ENCODE results near the gene CHI3L1. TPM values are rescaled to one million over a fixed set of nuclear protein-coding genes. Genes with fewer than 3 reads are reported as not detected.
"Not testable (repeated sequence)": the region's sequence is repeated elsewhere in the genome, so short reads cannot be mapped to it uniquely, and the experiment has no call there.

Gene CHI3L1
- total RNA-seq (0.15 TPM in 1 of 2 replicates, not detected in the other), polyA plus RNA-seq (not detected in 2 replicates), polyA minus RNA-seq (not detected in 2 replicates)
- total RNA-seq (2013): 0.07 TPM

DNA sequence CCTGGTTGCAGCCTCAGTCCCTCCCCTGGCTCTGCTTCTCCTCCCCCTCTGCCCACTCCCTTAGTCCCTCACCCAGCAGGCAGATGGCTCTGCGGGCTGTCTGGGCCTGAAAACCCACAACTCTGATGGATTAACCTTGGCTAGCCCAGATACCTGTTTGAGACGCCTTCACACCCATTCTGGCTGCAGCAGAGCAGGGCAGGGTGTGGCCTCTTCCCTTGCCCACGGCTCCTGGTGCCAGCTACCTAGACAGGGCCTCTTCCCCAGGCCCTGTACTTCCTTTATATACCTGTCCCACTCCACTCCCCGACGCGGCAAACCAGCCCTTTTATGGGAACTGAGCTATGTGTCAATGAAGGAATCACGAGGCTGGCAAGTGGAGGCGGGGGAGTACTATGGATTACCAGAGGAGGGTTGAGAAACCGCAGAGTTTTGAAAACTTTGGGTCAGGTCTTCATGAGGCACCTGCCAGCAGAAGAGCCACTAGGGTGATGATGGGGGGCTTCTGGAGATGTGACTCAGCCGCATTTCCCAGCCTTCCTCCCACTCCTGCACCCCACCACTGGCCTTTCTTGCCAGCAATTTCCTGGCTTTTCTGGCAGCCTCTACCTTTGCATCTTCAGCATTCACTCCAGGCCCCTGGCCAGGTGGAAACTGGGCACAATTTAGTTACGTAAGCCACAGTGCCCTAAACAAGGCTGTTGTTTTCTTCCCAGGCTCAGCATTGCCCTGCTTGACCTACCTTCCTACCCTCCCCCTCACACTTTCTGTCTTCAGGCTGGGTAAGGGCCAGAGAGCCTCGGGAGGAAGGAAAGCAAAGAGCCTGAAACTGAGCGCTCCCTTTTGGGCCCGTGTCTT lies at the start of gene CHI3L1:
TSS of gene CHI3L1 (minus strand) at position 259 of the 858 bp plus-strand sequence. CDS start at position 178, 81 bp downstream.
- DNase-seq (no peak), ATAC-seq (ENCODE audit: low read depth) (no peak)
- H4K20me1 ChIP-seq (ENCODE audit: control insufficient read depth, insufficient read depth, low read length, poor library complexity, severe bottlenecking): no peaks in the 10 kb centered on the region
- H3K4me2 ChIP-seq (replicated peaks; ENCODE audit: low read depth, low read length, poor library complexity, severe bottlenecking): no peak within 1 kb of the TSS
- intact Hi-C loops (cut with micrococcal nuclease): no loop called here
- H2AFZ ChIP-seq (ENCODE audit: insufficient read depth, low read depth, low read length, poor library complexity, severe bottlenecking): no peak within 1 kb of the TSS
- 39% methylated on average over 8 of the region's 14 CpGs for WGBS (ENCODE audit: insufficient coverage)
- Mint-ChIP-seq H3K9me3 (ENCODE audit: insufficient read depth) (no peaks in the 10 kb centered on the region), H3K4me3 (no peak within 1 kb of the TSS), H3K4me1 (no peaks in the 10 kb centered on the region), H3K27ac (no peak within 1 kb of the TSS), H3K27me3 (peaks cover 20% of the 10 kb centered on the region)
- no peaks in the 10 kb centered on the region for H3K79me2 ChIP-seq (ENCODE audit: control insufficient read depth, insufficient read depth, low read length)
- no peaks in the 10 kb centered on the region for H3K36me3 ChIP-seq (replicated peaks in 1 of 2; ENCODE audit: control extremely low read depth in 1 of 2, control insufficient read depth in 1 of 2, extremely low read depth in 1 of 2, insufficient read depth in 2 of 2, low read length in 1 of 2)
- POLR2A ChIA-PET: no interaction called here
- TF ChIP-seq EZH2 (IDR thresholded peaks at IDR 0.05; ENCODE audit: borderline replicate concordance, insufficient read depth, low read depth, low read length, poor library complexity, severe bottlenecking): no peak
- TF ChIP-seq, protein P1, sequence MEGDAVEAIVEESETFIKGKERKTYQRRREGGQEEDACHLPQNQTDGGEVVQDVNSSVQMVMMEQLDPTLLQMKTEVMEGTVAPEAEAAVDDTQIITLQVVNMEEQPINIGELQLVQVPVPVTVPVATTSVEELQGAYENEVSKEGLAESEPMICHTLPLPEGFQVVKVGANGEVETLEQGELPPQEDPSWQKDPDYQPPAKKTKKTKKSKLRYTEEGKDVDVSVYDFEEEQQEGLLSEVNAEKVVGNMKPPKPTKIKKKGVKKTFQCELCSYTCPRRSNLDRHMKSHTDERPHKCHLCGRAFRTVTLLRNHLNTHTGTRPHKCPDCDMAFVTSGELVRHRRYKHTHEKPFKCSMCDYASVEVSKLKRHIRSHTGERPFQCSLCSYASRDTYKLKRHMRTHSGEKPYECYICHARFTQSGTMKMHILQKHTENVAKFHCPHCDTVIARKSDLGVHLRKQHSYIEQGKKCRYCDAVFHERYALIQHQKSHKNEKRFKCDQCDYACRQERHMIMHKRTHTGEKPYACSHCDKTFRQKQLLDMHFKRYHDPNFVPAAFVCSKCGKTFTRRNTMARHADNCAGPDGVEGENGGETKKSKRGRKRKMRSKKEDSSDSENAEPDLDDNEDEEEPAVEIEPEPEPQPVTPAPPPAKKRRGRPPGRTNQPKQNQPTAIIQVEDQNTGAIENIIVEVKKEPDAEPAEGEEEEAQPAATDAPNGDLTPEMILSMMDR (IDR thresholded peaks at IDR 0.05): no peak
- H3K4me3 ChIP-seq (ENCODE audit: control extremely low read depth in 1 of 5, extremely low read depth in 1 of 5, insufficient read depth in 1 of 5, low read depth in 2 of 5, low read length in 4 of 5): no peak within 1 kb of the TSS
- H3K9ac ChIP-seq (ENCODE audit: low read length): no peak within 1 kb of the TSS
- CTCF ChIA-PET: no interaction called here
- peaks cover 0 to 5% (median 0%) of the 10 kb centered on the region in 4 experiments for H3K27me3 ChIP-seq (replicated peaks in 1 of 4; ENCODE audit: control extremely low read depth in 1 of 4, control insufficient read depth in 3 of 4, insufficient read depth in 4 of 4, low read length in 3 of 4)
- no peaks in the 10 kb centered on the region for H3K9me3 ChIP-seq (ENCODE audit: control extremely low read depth in 1 of 3, control insufficient read depth in 2 of 3, insufficient read depth in 1 of 3, low read length in 2 of 3)
- H3K27ac ChIP-seq (ENCODE audit: low read length in 2 of 2): no peak within 1 kb of the TSS
- no peaks in the 10 kb centered on the region for H3K4me1 ChIP-seq (ENCODE audit: control insufficient read depth in 2 of 2, insufficient read depth in 2 of 2, low read length in 2 of 2)

DNA sequence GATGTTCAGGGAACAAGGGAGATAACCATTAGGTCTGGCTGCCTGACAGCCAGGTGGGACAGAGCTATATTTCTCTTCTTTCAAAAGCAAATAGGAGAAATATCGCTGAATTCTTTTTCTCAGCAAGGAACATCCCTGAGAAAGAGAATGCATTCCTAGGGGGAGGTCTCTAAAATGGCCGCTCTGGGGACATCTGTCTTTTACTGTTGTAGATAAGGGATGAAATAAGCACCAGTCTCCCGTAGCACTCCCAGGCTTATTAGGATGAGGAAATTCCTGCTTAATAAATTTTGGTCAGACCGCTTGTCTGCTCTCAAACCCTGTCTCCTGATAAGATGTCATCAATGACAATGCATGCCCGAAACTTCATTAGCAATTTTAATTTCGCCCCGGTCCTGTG lies 48.4 kb upstream of the CHI3L1 start:
- H3K36me3 ChIP-seq (replicated peaks in 1 of 2; ENCODE audit: control extremely low read depth in 1 of 2, control insufficient read depth in 1 of 2, extremely low read depth in 1 of 2, insufficient read depth in 2 of 2, low read length in 1 of 2); H3K4me2 ChIP-seq (replicated peaks; ENCODE audit: low read depth, low read length, poor library complexity, severe bottlenecking); H4K20me1 ChIP-seq (ENCODE audit: control insufficient read depth, insufficient read depth, low read length, poor library complexity, severe bottlenecking); POLR2A ChIA-PET; H3K4me1 ChIP-seq (ENCODE audit: control insufficient read depth in 2 of 2, insufficient read depth in 2 of 2, low read length in 2 of 2); ATAC-seq (ENCODE audit: low read depth); H2AFZ ChIP-seq (ENCODE audit: insufficient read depth, low read depth, low read length, poor library complexity, severe bottlenecking); H3K4me1 Mint-ChIP-seq; H3K4me3 Mint-ChIP-seq; DNase-seq; CTCF ChIA-PET; intact Hi-C loops (cut with micrococcal nuclease); H3K27ac ChIP-seq (ENCODE audit: low read length in 2 of 2); H3K79me2 ChIP-seq (ENCODE audit: control insufficient read depth, insufficient read depth, low read length); H3K9ac ChIP-seq (ENCODE audit: low read length); H3K27ac Mint-ChIP-seq; H3K4me3 ChIP-seq (ENCODE audit: control extremely low read depth in 1 of 5, extremely low read depth in 1 of 5, insufficient read depth in 1 of 5, low read depth in 2 of 5, low read length in 4 of 5): not testable (repeated sequence)
- peaks cover 27% of the 10 kb centered on the region for H3K27me3 Mint-ChIP-seq
- Histone ChIP-seq H3K9me3 (ENCODE audit: control extremely low read depth in 1 of 3, control insufficient read depth in 2 of 3, insufficient read depth in 1 of 3, low read length in 2 of 3) (peaks cover 0 to 24% (median 19%) of the 10 kb centered on the region in 3 donors), H3K27me3 (replicated peaks in 1 of 4; ENCODE audit: control extremely low read depth in 1 of 4, control insufficient read depth in 3 of 4, insufficient read depth in 4 of 4, low read length in 3 of 4) (peaks cover 0 to 14% (median 3%) of the 10 kb centered on the region in 4 experiments)
- no CpG with 5 or more reads among the region's 7 CpGs for WGBS (ENCODE audit: insufficient coverage)
- peaks cover 11% of the 10 kb centered on the region for H3K9me3 Mint-ChIP-seq (ENCODE audit: insufficient read depth)

Measured in B cell (primary cell).